ENCODE results near the gene TMTC2. TPM values are rescaled to one million over a fixed set of nuclear protein-coding genes. Genes with fewer than 3 reads are reported as not detected.

The TMTC2 gene
- total and polyA plus RNA-seq, 10 of the 15 experiments (the other 5 are each of a cell fraction or from before 2014, with no cell fraction given): 0.14 to 9.7 (median 1.2) TPM

DNA sequence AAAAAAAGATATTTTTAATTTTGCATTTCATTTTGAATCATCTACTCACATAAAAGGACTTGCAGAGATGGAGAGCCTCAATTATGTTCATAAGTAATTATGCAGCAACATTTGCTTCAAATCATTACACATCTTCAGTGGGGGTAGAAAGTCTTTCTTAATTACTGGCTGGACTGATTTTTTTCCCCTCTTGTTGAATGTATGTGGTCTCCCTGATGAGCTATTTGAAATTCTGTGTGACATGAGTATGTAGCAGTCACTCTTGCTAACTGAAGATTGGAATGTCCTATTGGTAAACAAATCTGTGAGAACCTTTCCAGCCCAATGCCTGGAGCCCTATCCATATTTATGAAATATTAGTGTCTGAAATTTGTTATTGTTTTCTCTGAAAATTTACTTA lies 139.8 kb downstream of the TMTC2 start (continued):
- TF ChIP-seq HCFC1 (IDR thresholded peaks at IDR 0.05; ENCODE audit: low read length): no peak
- TF ChIP-seq SPI1 (IDR thresholded peaks at IDR 0.05; ENCODE audit: borderline replicate concordance, insufficient read depth, low read depth, low read length): no peak
- TF ChIP-seq TAF1 (IDR thresholded peaks at IDR 0.05; ENCODE audit: borderline replicate concordance, low read depth, low read length): no peak

DNA sequence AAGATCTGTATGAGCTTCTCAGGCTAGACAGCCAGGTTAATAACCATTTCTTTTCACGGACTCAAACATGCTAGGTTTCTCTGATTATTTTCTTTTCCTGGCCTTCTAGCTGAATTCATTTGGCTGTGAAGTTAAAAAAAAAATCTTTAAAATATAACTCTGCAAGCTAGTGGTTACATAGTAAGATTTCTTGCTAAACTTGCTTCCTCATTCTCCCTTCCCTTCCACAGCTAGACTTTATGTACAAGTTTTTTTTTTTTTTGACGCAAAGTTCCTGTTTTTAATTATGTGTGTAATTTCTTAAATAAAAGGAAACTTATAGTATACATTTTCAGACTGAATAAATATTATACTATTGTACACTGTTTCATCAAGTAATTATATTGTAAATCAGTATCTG lies 145.4 kb downstream of the TMTC2 start:
- no peak overlapping the region for H3K9ac ChIP-seq (ENCODE audit: control insufficient read depth, insufficient read depth, low read length)
- 95% methylated on average over 2 of the region's 2 CpGs for WGBS (ENCODE audit: insufficient coverage, insufficient replicate concordance, low lambda C conversion rate, missing lambda C conversion rate)
- ChIA-PET CTCF (interaction anchor here (1.0 to 2.6 kb wide), 2 partner anchors 8 to 306 kb away, joined by 3 to 7 read pairs; no protein-coding TSS in a partner anchor), POLR2A (no interaction called here), RAD21 (ENCODE audit: unreplicated experiment) (interaction anchor here (2.8 kb wide), 1 partner anchor 146 kb away, joined by 10 read pairs; the partner anchor contains the start of gene TMTC2), SMC1A (ENCODE audit: uncharacterized antibody, unreplicated experiment) (interaction anchor here (1.4 kb wide), 2 partner anchors 10 to 38 kb away, joined by 3 read pairs; no protein-coding TSS in a partner anchor)
- no peaks in the 10 kb centered on the region for H3K4me1 ChIP-seq (ENCODE audit: control insufficient read depth, insufficient read depth, low read length)
- H2AFZ ChIP-seq (ENCODE audit: control insufficient read depth, low read depth, low read length): no peak overlapping the region
- no peak overlapping the region for H3K4me2 ChIP-seq (ENCODE audit: control insufficient read depth, insufficient read depth)
- in situ Hi-C loops (cut with MboI) (no loop called here), intact Hi-C loops (cut with micrococcal nuclease; ENCODE audit: unreplicated experiment) (no loop called here)
- H3K36me3 ChIP-seq (ENCODE audit: control insufficient read depth in 2 of 2, insufficient read depth in 2 of 2, low read length in 1 of 2): no peaks in the 10 kb centered on the region
- no peaks in the 10 kb centered on the region for H4K20me1 ChIP-seq (ENCODE audit: control insufficient read depth, insufficient read depth)
- FAIRE-seq (no peak), DNase-seq (ENCODE audit: low read depth, low spot score) (no peak), ATAC-seq (no peak)
- BruUV-seq (replicated peaks): no TSS peak
- no peaks in the 10 kb centered on the region for H3K27me3 ChIP-seq (replicated peaks in 1 of 2; ENCODE audit: control insufficient read depth in 2 of 2, insufficient read depth in 2 of 2, low read length in 1 of 2)
- no peaks in the 10 kb centered on the region for H3K9me3 ChIP-seq (replicated peaks; ENCODE audit: control insufficient read depth, insufficient read depth, low read length)
- H3K27ac ChIP-seq (ENCODE audit: control insufficient read depth, insufficient read depth): no peak overlapping the region
- H3K79me2 ChIP-seq (ENCODE audit: control insufficient read depth, insufficient read depth, low read length): no peaks in the 10 kb centered on the region
- no peak overlapping the region for H3K4me3 ChIP-seq
- TF ChIP-seq, protein P1, sequence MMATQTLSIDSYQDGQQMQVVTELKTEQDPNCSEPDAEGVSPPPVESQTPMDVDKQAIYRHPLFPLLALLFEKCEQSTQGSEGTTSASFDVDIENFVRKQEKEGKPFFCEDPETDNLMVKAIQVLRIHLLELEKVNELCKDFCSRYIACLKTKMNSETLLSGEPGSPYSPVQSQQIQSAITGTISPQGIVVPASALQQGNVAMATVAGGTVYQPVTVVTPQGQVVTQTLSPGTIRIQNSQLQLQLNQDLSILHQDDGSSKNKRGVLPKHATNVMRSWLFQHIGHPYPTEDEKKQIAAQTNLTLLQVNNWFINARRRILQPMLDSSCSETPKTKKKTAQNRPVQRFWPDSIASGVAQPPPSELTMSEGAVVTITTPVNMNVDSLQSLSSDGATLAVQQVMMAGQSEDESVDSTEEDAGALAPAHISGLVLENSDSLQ (IDR thresholded peaks at IDR 0.05): no peak
- TF ChIP-seq, protein P2, sequence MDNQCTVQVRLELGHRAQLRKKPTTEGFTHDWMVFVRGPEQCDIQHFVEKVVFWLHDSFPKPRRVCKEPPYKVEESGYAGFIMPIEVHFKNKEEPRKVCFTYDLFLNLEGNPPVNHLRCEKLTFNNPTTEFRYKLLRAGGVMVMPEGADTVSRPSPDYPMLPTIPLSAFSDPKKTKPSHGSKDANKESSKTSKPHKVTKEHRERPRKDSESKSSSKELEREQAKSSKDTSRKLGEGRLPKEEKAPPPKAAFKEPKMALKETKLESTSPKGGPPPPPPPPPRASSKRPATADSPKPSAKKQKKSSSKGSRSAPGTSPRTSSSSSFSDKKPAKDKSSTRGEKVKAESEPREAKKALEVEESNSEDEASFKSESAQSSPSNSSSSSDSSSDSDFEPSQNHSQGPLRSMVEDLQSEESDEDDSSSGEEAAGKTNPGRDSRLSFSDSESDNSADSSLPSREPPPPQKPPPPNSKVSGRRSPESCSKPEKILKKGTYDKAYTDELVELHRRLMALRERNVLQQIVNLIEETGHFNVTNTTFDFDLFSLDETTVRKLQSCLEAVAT (IDR thresholded peaks at IDR 0.05): no peak
- TF ChIP-seq, protein P3, sequence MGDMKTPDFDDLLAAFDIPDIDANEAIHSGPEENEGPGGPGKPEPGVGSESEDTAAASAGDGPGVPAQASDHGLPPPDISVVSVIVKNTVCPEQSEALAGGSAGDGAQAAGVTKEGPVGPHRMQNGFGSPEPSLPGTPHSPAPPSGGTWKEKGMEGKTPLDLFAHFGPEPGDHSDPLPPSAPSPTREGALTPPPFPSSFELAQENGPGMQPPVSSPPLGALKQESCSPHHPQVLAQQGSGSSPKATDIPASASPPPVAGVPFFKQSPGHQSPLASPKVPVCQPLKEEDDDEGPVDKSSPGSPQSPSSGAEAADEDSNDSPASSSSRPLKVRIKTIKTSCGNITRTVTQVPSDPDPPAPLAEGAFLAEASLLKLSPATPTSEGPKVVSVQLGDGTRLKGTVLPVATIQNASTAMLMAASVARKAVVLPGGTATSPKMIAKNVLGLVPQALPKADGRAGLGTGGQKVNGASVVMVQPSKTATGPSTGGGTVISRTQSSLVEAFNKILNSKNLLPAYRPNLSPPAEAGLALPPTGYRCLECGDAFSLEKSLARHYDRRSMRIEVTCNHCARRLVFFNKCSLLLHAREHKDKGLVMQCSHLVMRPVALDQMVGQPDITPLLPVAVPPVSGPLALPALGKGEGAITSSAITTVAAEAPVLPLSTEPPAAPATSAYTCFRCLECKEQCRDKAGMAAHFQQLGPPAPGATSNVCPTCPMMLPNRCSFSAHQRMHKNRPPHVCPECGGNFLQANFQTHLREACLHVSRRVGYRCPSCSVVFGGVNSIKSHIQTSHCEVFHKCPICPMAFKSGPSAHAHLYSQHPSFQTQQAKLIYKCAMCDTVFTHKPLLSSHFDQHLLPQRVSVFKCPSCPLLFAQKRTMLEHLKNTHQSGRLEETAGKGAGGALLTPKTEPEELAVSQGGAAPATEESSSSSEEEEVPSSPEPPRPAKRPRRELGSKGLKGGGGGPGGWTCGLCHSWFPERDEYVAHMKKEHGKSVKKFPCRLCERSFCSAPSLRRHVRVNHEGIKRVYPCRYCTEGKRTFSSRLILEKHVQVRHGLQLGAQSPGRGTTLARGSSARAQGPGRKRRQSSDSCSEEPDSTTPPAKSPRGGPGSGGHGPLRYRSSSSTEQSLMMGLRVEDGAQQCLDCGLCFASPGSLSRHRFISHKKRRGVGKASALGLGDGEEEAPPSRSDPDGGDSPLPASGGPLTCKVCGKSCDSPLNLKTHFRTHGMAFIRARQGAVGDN (IDR thresholded peaks at IDR 0.05): no peak
- TF ChIP-seq KAT2A (conservative IDR thresholded peaks at IDR 0.05; ENCODE audit: control insufficient read depth, low read depth, low read length): no peak
- TF ChIP-seq, protein P4, sequence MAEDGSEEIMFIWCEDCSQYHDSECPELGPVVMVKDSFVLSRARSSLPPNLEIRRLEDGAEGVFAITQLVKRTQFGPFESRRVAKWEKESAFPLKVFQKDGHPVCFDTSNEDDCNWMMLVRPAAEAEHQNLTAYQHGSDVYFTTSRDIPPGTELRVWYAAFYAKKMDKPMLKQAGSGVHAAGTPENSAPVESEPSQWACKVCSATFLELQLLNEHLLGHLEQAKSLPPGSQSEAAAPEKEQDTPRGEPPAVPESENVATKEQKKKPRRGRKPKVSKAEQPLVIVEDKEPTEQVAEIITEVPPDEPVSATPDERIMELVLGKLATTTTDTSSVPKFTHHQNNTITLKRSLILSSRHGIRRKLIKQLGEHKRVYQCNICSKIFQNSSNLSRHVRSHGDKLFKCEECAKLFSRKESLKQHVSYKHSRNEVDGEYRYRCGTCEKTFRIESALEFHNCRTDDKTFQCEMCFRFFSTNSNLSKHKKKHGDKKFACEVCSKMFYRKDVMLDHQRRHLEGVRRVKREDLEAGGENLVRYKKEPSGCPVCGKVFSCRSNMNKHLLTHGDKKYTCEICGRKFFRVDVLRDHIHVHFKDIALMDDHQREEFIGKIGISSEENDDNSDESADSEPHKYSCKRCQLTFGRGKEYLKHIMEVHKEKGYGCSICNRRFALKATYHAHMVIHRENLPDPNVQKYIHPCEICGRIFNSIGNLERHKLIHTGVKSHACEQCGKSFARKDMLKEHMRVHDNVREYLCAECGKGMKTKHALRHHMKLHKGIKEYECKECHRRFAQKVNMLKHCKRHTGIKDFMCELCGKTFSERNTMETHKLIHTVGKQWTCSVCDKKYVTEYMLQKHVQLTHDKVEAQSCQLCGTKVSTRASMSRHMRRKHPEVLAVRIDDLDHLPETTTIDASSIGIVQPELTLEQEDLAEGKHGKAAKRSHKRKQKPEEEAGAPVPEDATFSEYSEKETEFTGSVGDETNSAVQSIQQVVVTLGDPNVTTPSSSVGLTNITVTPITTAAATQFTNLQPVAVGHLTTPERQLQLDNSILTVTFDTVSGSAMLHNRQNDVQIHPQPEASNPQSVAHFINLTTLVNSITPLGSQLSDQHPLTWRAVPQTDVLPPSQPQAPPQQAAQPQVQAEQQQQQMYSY (CRISPR knock-in tag; IDR thresholded peaks at IDR 0.05): no peak
- no peak for TF ChIP-seq SP1 (IDR thresholded peaks at IDR 0.05; ENCODE audit: low read depth, low read length)
- no peak for TF ChIP-seq BMI1 (IDR thresholded peaks at IDR 0.05; ENCODE audit: borderline replicate concordance)
- TF ChIP-seq MTA3 (IDR thresholded peaks at IDR 0.05; ENCODE audit: borderline replicate concordance, low read length): no peak

Measured in GM12878 (cell line).